ENCODE data around the gene MPRIP. TPM values are rescaled to one million over a fixed set of nuclear protein-coding genes. Genes with fewer than 3 reads are reported as not detected.

Gene MPRIP
- total RNA-seq, 1 experiment from 2014 or later: 132 TPM

DNA sequence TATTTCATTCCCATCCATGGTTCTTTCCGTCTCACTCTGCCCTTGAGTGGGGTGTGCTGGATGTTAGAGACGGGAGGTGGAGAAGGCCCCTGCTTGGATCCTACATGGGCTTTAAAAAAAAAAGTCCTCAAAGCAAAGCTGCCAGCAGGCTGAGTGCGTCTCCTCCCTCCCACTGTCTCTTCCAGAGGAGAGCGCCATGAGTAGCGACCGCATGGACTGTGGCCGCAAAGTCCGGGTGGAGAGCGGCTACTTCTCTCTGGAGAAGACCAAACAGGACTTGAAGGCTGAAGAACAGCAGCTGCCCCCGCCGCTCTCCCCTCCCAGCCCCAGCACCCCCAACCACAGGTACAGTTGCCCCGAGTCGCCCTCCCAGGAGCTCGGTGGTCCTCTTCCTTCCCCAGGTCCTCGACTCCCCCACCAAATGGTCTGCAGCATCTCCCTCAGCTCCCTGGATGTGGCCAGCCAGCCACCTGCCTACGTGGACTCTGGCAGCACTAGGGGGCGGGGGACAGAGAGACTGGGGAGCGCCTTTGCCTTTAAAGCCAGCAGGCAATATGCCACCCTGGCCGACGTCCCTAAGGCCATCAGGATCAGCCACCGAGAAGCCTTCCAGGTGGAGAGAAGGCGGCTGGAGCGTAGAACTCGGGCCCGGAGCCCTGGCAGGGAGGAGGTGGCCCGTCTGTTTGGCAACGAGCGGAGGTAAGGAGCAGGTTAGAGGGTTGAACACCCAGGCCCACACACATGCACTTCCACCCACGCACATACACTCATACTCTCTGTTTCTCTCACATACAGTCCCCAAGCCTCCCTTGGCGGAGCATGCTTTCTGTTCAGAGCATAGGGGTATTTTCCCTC lies 95.7 kb downstream of the MPRIP start:
- H2BK120ac ChIP-seq (ENCODE audit: low read depth, low read length, poor library complexity, severe bottlenecking): no peak overlapping the region
- H4K8ac ChIP-seq (replicated peaks; ENCODE audit: insufficient read length, low read depth, low read length): no peak overlapping the region
- H3K4me1 ChIP-seq (ENCODE audit: insufficient read depth, low read length): no peaks in the 10 kb centered on the region
- no peak overlapping the region for H2BK12ac ChIP-seq (ENCODE audit: insufficient read length, low read depth, low read length)
- no peak overlapping the region for H3K18ac ChIP-seq (ENCODE audit: insufficient read length, low read depth, low read length)
- TF ChIP-seq, protein P1, sequence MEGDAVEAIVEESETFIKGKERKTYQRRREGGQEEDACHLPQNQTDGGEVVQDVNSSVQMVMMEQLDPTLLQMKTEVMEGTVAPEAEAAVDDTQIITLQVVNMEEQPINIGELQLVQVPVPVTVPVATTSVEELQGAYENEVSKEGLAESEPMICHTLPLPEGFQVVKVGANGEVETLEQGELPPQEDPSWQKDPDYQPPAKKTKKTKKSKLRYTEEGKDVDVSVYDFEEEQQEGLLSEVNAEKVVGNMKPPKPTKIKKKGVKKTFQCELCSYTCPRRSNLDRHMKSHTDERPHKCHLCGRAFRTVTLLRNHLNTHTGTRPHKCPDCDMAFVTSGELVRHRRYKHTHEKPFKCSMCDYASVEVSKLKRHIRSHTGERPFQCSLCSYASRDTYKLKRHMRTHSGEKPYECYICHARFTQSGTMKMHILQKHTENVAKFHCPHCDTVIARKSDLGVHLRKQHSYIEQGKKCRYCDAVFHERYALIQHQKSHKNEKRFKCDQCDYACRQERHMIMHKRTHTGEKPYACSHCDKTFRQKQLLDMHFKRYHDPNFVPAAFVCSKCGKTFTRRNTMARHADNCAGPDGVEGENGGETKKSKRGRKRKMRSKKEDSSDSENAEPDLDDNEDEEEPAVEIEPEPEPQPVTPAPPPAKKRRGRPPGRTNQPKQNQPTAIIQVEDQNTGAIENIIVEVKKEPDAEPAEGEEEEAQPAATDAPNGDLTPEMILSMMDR (conservative IDR thresholded peaks at IDR 0.05): no peak
- no peak overlapping the region for H4K5ac ChIP-seq (ENCODE audit: insufficient read length, low read depth, low read length)
- peaks cover 11 to 32% (median 31%) of the 10 kb centered on the region in 3 experiments; a peak in 6 of 7 replicates for H3K36me3 Mint-ChIP-seq (ENCODE audit: insufficient read depth in 1 of 3, low read depth in 3 of 3)
- H3T11ph ChIP-seq (ENCODE audit: low read length): no peak overlapping the region
- no peak overlapping the region for H4K91ac ChIP-seq (ENCODE audit: insufficient read length, low read depth, low read length)
- DNase-seq: no peak
- H3K27ac ChIP-seq (ENCODE audit: insufficient read length, low read depth, low read length): no peak overlapping the region
- no peak overlapping the region for H2AK5ac ChIP-seq (ENCODE audit: insufficient read length, low read length)
- peak overlapping the region in 1 of 3 experiments; percentile 35; a peak in 1 of 7 replicates for H3K27ac Mint-ChIP-seq
- H3K14ac ChIP-seq (ENCODE audit: insufficient read depth, low read length): no peak overlapping the region
- no peaks in the 10 kb centered on the region for H3K27me3 Mint-ChIP-seq (ENCODE audit: low read depth)
- H3K9me3 Mint-ChIP-seq: no peaks in the 10 kb centered on the region; a peak in 1 of 5 replicates
- no peak overlapping the region for H3K4me2 ChIP-seq (ENCODE audit: insufficient read depth, insufficient read length, low read length)
- H3K79me1 ChIP-seq (ENCODE audit: insufficient read depth, low read depth, low read length, poor library complexity, severe bottlenecking): no peaks in the 10 kb centered on the region
- H3K79me2 ChIP-seq (ENCODE audit: insufficient read depth, low read length): no peaks in the 10 kb centered on the region
- WGBS (ENCODE audit: extremely low coverage, insufficient read length, low lambda C conversion rate): no CpG with 5 or more reads among the region's 30 CpGs
- no peak overlapping the region for H2BK5ac ChIP-seq (ENCODE audit: insufficient read length, low read length)
- no peaks in the 10 kb centered on the region for H3K23me2 ChIP-seq (ENCODE audit: insufficient read length, low read depth, low read length, poor library complexity, severe bottlenecking)
- H3K9ac ChIP-seq (ENCODE audit: extremely low read depth, insufficient read length, low read length): no peak overlapping the region
- H3K4me1 Mint-ChIP-seq: peaks cover 10 to 33% of the 10 kb centered on the region in 2 experiments
- no peaks in the 10 kb centered on the region for H4K20me1 ChIP-seq (ENCODE audit: control insufficient read depth, insufficient read depth, insufficient read length)
- H3K27me3 ChIP-seq (ENCODE audit: insufficient read depth, low read length): no peaks in the 10 kb centered on the region
- H2AFZ ChIP-seq (ENCODE audit: low read length): no peak overlapping the region
- H3K4me3 Mint-ChIP-seq: no peak overlapping the region
- no peak overlapping the region for H3K56ac ChIP-seq (ENCODE audit: insufficient read length, low read depth, low read length)
- H3K4ac ChIP-seq (ENCODE audit: low read depth, low read length): no peak overlapping the region
- H2BK15ac ChIP-seq (ENCODE audit: low read depth, low read length): no peak overlapping the region
- H2BK20ac ChIP-seq (ENCODE audit: low read depth, low read length, poor library complexity, severe bottlenecking): no peak overlapping the region
- H3K9me3 ChIP-seq (ENCODE audit: control insufficient read depth, low read depth, low read length): no peaks in the 10 kb centered on the region
- H3K23ac ChIP-seq (ENCODE audit: insufficient read length, low read depth, low read length): no peak overlapping the region

All from H9 (cell line).